GM18498 (cell line): ENCODE measurements around the gene TEX19.
"Not testable (repeated sequence)": the region's sequence is repeated elsewhere in the genome, so short reads cannot be mapped to it uniquely, and the experiment has no call there.

Experiments used
- ATAC-seq: cut with Tn5 transposase; IDR thresholded peaks from one replicate; pipeline ENCODE4 v1.9.1; 2021; ENCODE audit warnings: mild to moderate bottlenecking, moderate library complexity; ENCODE audit not compliant: unreplicated experiment

TEX19 gene

GRCh38 chr17:82374626-82375331 is 15.7 kb downstream of the TEX19 start:
- ATAC-seq = no peak

- no peak for ATAC-seq
These were observed 16.5 kb downstream of the TEX19 start for GRCh38 chr17:82375359-82376041.

GRCh38 chr17:82376042-82376730 is 17.1 kb downstream of the TEX19 start:
- ATAC-seq = no peak

GRCh38 chr17:82377294-82377693 is 18.2 kb downstream of the TEX19 start:
- not testable (repeated sequence) for ATAC-seq

- no peak for ATAC-seq
These were observed 19.1 kb downstream of the TEX19 start for GRCh38 chr17:82377924-82378740.

GRCh38 chr17:82378741-82379021 is 19.6 kb downstream of the TEX19 start:
- no peak for ATAC-seq

- ATAC-seq = no peak
These were observed 22.0 kb downstream of the TEX19 start for GRCh38 chr17:82380860-82381702.

GRCh38 chr17:82381703-82382009 is 22.6 kb downstream of the TEX19 start:
- ATAC-seq = not testable (repeated sequence)

GRCh38 chr17:82382220-82382932 is 23.3 kb downstream of the TEX19 start:
- not testable (repeated sequence) for ATAC-seq

GRCh38 chr17:82382933-82383255 is 23.8 kb downstream of the TEX19 start:
- no peak for ATAC-seq

- ATAC-seq = no peak
These were observed 24.4 kb downstream of the TEX19 start for GRCh38 chr17:82383411-82383810.

GRCh38 chr17:82384051-82384729 is 25.1 kb downstream of the TEX19 start:
- ATAC-seq = no peak

GRCh38 chr17:82384730-82385481 is 25.9 kb downstream of the TEX19 start:
- no peak for ATAC-seq

GRCh38 chr17:82385559-82386254 is 26.7 kb downstream of the TEX19 start:
- ATAC-seq = no peak

- ATAC-seq = no peak
These were observed 27.3 kb downstream of the TEX19 start for GRCh38 chr17:82386255-82386831.

GRCh38 chr17:82386881-82387704 is 28.0 kb downstream of the TEX19 start:
- no peak for ATAC-seq

GRCh38 chr17:82387705-82388106 is 28.7 kb downstream of the TEX19 start:
- no peak for ATAC-seq
